RWPE2 (cell line): ENCODE measurements around the gene ISM2.

Source experiments
- ATAC-seq: fragments of 200-7000 bp; cut with Tn5 transposase; 3 replicates; pipeline ENCODE4 v1.9.1; 2021; ENCODE audit warnings: low read depth
- DNase-seq: peaks from one replicate; pipeline ENCODE4 v3.0.0-alpha.2; 2020; ENCODE audit warnings: low spot score
- H3K27ac ChIP-seq: fragments of 450-650 bp; 2 replicates; pipeline ENCODE4 v1.5.1; 2017; ENCODE audit warnings: mild to moderate bottlenecking; ENCODE audit not compliant: poor library complexity, severe bottlenecking
- H3K27me3 ChIP-seq: fragments of 250-450 bp; sonication (Bioruptor Pico); 2 replicates; pipeline ENCODE4 v1.5.1; 2021; ENCODE audit warnings: mild to moderate bottlenecking, moderate library complexity; ENCODE audit not compliant: insufficient read depth, poor library complexity, severe bottlenecking
- H3K36me3 ChIP-seq: fragments of 250-450 bp; sonication (Bioruptor Pico); 2 replicates; pipeline ENCODE4 v1.5.1; 2020; ENCODE audit warnings: low read depth, mild to moderate bottlenecking, moderate library complexity
- H3K4me1 ChIP-seq: fragments of 250-450 bp; sonication (Bioruptor Pico); 2 replicates; pipeline ENCODE4 v1.5.1; 2021; ENCODE audit warnings: mild to moderate bottlenecking, moderate library complexity; ENCODE audit not compliant: insufficient read depth, poor library complexity, severe bottlenecking
- H3K4me3 ChIP-seq: fragments of 250-450 bp; sonication (Bioruptor Pico); 2 replicates; pipeline ENCODE4 v1.5.1; 2021; ENCODE audit warnings: mild to moderate bottlenecking, moderate library complexity; ENCODE audit not compliant: severe bottlenecking
- H3K9me3 ChIP-seq: fragments of 250-450 bp; sonication (Bioruptor Pico); 2 replicates; pipeline ENCODE4 v1.5.1; 2021; ENCODE audit warnings: mild to moderate bottlenecking, moderate library complexity; ENCODE audit not compliant: severe bottlenecking
- CTCF ChIP-seq: fragments of 450-650 bp; IDR thresholded peaks from one replicate; pipeline ENCODE4 v1.5.1; 2017; ENCODE audit warnings: mild to moderate bottlenecking, moderate library complexity; ENCODE audit not compliant: poor library complexity, severe bottlenecking

The ISM2 gene

GRCh38 chr14:77436042-77436441, 62.6 kb downstream of the ISM2 start:
- TF ChIP-seq CTCF = no peak
- no peak for ATAC-seq

DNA sequence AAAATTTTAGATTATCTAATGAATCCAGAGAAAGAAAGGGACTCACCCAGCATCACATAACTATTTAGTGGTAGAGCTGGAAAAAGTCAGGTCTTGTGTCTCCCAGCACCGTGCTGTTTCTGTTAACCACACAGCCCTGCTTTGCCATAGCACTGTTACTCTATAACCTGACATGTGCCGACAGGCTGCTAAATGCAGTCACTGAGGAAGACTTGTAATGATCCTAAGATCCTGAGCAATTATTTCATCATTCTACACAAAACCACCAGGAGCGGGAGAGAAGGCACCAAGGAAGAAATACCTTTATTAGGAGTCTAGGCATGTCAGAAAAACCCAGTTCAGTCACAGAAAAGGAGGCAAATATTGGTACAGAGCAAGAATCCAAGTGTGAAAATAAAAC, 72.2 kb downstream of the ISM2 start:
- DNase-seq (no peak), ATAC-seq (no peak)
- Histone ChIP-seq H3K27me3 (no peaks in the 10 kb centered on the region), H3K9me3 (no peaks in the 10 kb centered on the region), H3K27ac (no peak overlapping the region), H3K36me3 (peaks cover 71% of the 10 kb centered on the region), H3K4me1 (no peaks in the 10 kb centered on the region), H3K4me3 (no peak overlapping the region)
- no peak for TF ChIP-seq CTCF

More at GRCh38 chr14:77436042-77436441, 62.6 kb downstream of the ISM2 start:
- DNase-seq = no peak
- Histone ChIP-seq H3K9me3 (no peaks in the 10 kb centered on the region), H3K4me3 (no peak overlapping the region), H3K27me3 (no peaks in the 10 kb centered on the region), H3K4me1 (no peaks in the 10 kb centered on the region), H3K36me3 (peaks cover 91% of the 10 kb centered on the region), H3K27ac (no peak overlapping the region)

DNA sequence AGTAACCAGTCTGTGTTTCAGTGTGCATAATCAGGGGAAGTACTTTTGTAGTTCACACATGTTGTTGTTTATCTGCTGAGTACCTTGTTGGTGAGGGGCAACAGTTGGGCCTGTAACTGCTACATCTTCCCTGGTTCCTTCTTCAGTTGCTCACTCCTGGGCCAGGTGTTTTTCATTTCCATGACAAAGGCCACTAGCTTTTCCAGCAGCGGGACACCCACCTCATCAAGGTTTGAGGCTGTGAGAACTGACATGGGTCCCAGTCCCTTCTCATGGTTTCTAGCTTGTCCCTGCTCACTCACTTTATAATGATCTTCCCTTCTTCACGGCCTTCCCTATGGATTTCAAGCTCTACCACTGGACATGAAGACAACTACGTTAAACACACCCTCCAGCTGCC, 73.8 kb downstream of the ISM2 start:
- no peak for TF ChIP-seq CTCF

More for the DNA sequence above, 73.8 kb downstream of the ISM2 start:
- H3K36me3 ChIP-seq = peaks cover 58% of the 10 kb centered on the region
- ATAC-seq (no peak), DNase-seq (no peak)
- no peaks in the 10 kb centered on the region for H3K4me1 ChIP-seq
- H3K27me3 ChIP-seq = no peaks in the 10 kb centered on the region
- no peak overlapping the region for H3K27ac ChIP-seq
- no peak overlapping the region for H3K4me3 ChIP-seq
- H3K9me3 ChIP-seq = no peaks in the 10 kb centered on the region
